HepG2 (cell line): ENCODE measurements around the gene NINL. TPM values are rescaled to one million over a fixed set of nuclear protein-coding genes. Genes with fewer than 3 reads are reported as not detected.

Experiments used
- GABPA ChIP-seq, 2 experiments: IDR thresholded peaks; 2 replicates each; pipeline ENCODE4 v1.6.1; 2011 to 2016; ENCODE audit warnings: low read depth in 2 of 2, low read length in 1 of 2, missing biosample characterization in 1 of 2, missing genetic modification characterization in 1 of 2
- HOXA9 ChIP-seq: sonication (generic); formaldehyde crosslinking; IDR thresholded peaks from 2 replicates; pipeline ENCODE4 v1.8.1; 2022; ENCODE audit warnings: missing genetic modification reagents, mild to moderate bottlenecking, moderate library complexity, borderline replicate concordance
- MYC ChIP-seq: sonication (generic); formaldehyde crosslinking; IDR thresholded peaks from 2 replicates; pipeline ENCODE4 v1.9.0; 2021; ENCODE audit warnings: missing genetic modification reagents, borderline replicate concordance
- POGZ ChIP-seq: sonication (generic); formaldehyde crosslinking; IDR thresholded peaks from 2 replicates; pipeline ENCODE4 v1.4.0; 2020; ENCODE audit warnings: mild to moderate bottlenecking, missing genetic modification reagents
- PPARG ChIP-seq: conservative IDR thresholded peaks from 2 replicates; pipeline ENCODE4 v1.6.1; 2016; ENCODE audit warnings: missing biosample characterization, missing genetic modification reagents
- TP53 ChIP-seq: sonication (generic); formaldehyde crosslinking; conservative IDR thresholded peaks from 2 replicates; pipeline ENCODE4 v1.4.0; 2020; ENCODE audit warnings: missing genetic modification reagents
- TRIM24 ChIP-seq: sonication (generic); formaldehyde crosslinking; IDR thresholded peaks from 2 replicates; pipeline ENCODE4 v1.8.0; 2022; ENCODE audit warnings: mild to moderate bottlenecking, missing genetic modification reagents
- ZNF563 ChIP-seq: sonication (generic); formaldehyde crosslinking; IDR thresholded peaks from 2 replicates; pipeline ENCODE4 v1.8.0; 2022; ENCODE audit warnings: mild to moderate bottlenecking, moderate library complexity, missing genetic modification reagents
- ZNF567 ChIP-seq: sonication (generic); formaldehyde crosslinking; IDR thresholded peaks from 2 replicates; pipeline ENCODE4 v1.8.1; 2023; ENCODE audit warnings: mild to moderate bottlenecking, missing genetic modification reagents, borderline replicate concordance
- ZNF674 ChIP-seq: sonication (generic); formaldehyde crosslinking; IDR thresholded peaks from 2 replicates; pipeline ENCODE4 v1.5.0; 2020; ENCODE audit warnings: low read depth, mild to moderate bottlenecking, missing genetic modification reagents
- ZNF816 ChIP-seq: sonication (generic); formaldehyde crosslinking; IDR thresholded peaks from 2 replicates; pipeline ENCODE4 v1.8.0; 2022; ENCODE audit warnings: missing genetic modification reagents, mild to moderate bottlenecking, borderline replicate concordance
- polyA plus RNA-seq, 8 experiments: library from polyadenylated mRNA; depleted of rRNA in 3 of 8; stranded (reverse) in 7 of 8; unstranded in 1 of 8; fragments of >200 nt; fragmentation: Illumina TruSeq in 4 of 8; extraction: Trizol in 4 of 8; gene quantifications; 2 replicates each; pipeline versions ENCODE4 v1.2.1 to v1.2.3, GENCODE V29; 2011 to 2016; ENCODE audit warnings: low read depth in 4 of 8, missing spikeins in 1 of 8, mixed read lengths in 1 of 8; ENCODE audit not compliant: insufficient read depth in 1 of 8
- total RNA-seq, 5 experiments: library from RNA; depleted of rRNA; stranded (reverse); fragments of >200 nt; fragmentation: Illumina TruSeq; extraction: Trizol; gene quantifications; 2 replicates each; pipeline ENCODE4 v1.2.3, GENCODE V29; 2016; ENCODE audit warnings: low read depth in 1 of 5
- TF ChIP-seq, protein P1 (sequence below): fragments of 450-650 bp; IDR thresholded peaks from 2 replicates; pipeline ENCODE4 v1.6.1; 2017; ENCODE audit warnings: mild to moderate bottlenecking
- TF ChIP-seq, protein P2 (sequence below): IDR thresholded peaks from 2 replicates; pipeline ENCODE4 v1.6.1; 2016; ENCODE audit warnings: mild to moderate bottlenecking, missing biosample characterization, missing genetic modification reagents
- TF ChIP-seq, protein P3 (sequence below): sonication (generic); formaldehyde crosslinking; IDR thresholded peaks from 2 replicates; pipeline ENCODE4 v1.4.0; 2020; ENCODE audit warnings: missing genetic modification reagents
- TF ChIP-seq, protein P4 (sequence below): sonication (generic); formaldehyde crosslinking; IDR thresholded peaks from 2 replicates; pipeline ENCODE4 v1.8.0; 2022; ENCODE audit warnings: mild to moderate bottlenecking, missing genetic modification reagents; ENCODE audit not compliant: insufficient replicate concordance
- TF ChIP-seq, protein P5 (sequence below): sonication (generic); formaldehyde crosslinking; IDR thresholded peaks from 2 replicates; pipeline ENCODE4 v1.4.0; 2020; ENCODE audit warnings: missing genetic modification reagents, borderline replicate concordance

NINL gene
- total and polyA plus RNA-seq, 2 of the 13 experiments (the other 11 are each of a cell fraction or from before 2014, with no cell fraction given): 32.3 to 34.3 TPM

DNA sequence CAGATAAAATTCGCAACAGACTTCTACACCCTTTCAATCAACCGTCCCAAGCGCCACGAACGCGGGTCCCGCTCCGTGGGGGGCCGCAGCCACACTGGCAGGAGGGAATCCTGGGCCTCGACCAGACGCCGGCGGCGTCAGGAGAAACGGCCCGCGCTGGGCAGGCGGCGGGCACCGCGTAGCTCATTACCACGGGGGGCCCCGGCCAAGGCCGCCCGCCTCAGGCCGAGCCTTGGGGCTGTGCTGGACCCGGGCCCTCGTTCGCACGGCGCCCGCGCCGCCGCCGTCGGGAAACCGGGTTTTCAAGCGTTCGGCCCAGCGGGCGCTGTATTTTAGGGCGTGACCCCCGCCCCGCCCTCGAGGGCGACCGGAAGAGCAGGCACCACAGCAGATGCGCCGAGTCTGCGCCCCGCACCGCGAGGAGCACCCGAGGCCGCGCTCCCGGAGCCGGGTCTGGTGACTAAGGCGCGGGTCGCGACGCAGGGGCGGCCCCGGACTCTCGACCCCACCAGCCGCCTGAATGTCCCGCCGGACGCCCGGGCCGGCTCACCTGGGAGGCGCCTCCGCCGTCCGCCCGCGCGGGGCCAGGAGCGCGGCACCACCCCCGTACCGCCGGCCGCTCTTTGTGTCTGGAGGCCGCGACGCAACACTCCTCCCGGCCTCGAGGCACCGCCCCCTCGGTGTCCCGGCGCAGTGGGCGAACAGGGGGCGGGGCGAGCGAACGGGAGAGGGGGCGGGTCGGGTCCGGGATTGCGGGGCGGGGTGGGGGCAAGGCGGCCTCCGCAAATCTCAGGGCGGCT lies at the start of gene NINL (continued):
- TF ChIP-seq, protein P1, sequence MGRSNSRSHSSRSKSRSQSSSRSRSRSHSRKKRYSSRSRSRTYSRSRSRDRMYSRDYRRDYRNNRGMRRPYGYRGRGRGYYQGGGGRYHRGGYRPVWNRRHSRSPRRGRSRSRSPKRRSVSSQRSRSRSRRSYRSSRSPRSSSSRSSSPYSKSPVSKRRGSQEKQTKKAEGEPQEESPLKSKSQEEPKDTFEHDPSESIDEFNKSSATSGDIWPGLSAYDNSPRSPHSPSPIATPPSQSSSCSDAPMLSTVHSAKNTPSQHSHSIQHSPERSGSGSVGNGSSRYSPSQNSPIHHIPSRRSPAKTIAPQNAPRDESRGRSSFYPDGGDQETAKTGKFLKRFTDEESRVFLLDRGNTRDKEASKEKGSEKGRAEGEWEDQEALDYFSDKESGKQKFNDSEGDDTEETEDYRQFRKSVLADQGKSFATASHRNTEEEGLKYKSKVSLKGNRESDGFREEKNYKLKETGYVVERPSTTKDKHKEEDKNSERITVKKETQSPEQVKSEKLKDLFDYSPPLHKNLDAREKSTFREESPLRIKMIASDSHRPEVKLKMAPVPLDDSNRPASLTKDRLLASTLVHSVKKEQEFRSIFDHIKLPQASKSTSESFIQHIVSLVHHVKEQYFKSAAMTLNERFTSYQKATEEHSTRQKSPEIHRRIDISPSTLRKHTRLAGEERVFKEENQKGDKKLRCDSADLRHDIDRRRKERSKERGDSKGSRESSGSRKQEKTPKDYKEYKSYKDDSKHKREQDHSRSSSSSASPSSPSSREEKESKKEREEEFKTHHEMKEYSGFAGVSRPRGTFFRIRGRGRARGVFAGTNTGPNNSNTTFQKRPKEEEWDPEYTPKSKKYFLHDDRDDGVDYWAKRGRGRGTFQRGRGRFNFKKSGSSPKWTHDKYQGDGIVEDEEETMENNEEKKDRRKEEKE: no peak
- TF ChIP-seq, protein P2, sequence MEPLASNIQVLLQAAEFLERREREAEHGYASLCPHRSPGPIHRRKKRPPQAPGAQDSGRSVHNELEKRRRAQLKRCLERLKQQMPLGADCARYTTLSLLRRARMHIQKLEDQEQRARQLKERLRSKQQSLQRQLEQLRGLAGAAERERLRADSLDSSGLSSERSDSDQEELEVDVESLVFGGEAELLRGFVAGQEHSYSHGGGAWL (CRISPR knock-in tag): peak; percentile 94
- TF ChIP-seq, protein P3, sequence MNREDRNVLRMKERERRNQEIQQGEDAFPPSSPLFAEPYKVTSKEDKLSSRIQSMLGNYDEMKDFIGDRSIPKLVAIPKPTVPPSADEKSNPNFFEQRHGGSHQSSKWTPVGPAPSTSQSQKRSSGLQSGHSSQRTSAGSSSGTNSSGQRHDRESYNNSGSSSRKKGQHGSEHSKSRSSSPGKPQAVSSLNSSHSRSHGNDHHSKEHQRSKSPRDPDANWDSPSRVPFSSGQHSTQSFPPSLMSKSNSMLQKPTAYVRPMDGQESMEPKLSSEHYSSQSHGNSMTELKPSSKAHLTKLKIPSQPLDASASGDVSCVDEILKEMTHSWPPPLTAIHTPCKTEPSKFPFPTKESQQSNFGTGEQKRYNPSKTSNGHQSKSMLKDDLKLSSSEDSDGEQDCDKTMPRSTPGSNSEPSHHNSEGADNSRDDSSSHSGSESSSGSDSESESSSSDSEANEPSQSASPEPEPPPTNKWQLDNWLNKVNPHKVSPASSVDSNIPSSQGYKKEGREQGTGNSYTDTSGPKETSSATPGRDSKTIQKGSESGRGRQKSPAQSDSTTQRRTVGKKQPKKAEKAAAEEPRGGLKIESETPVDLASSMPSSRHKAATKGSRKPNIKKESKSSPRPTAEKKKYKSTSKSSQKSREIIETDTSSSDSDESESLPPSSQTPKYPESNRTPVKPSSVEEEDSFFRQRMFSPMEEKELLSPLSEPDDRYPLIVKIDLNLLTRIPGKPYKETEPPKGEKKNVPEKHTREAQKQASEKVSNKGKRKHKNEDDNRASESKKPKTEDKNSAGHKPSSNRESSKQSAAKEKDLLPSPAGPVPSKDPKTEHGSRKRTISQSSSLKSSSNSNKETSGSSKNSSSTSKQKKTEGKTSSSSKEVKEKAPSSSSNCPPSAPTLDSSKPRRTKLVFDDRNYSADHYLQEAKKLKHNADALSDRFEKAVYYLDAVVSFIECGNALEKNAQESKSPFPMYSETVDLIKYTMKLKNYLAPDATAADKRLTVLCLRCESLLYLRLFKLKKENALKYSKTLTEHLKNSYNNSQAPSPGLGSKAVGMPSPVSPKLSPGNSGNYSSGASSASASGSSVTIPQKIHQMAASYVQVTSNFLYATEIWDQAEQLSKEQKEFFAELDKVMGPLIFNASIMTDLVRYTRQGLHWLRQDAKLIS (CRISPR knock-in tag): no peak; the same call in 1 of the 2 replicates
- TF ChIP-seq PPARG (CRISPR knock-in tag) (no peak), HOXA9 (CRISPR knock-in tag) (no peak), MYC (peak; percentile 66), TRIM24 (CRISPR knock-in tag) (no peak), GABPA (IDR thresholded peaks at IDR 0.05; ENCODE audit: low read depth, low read length) (no peak), GABPA (CRISPR knock-in tag; IDR thresholded peaks at IDR 0.05; ENCODE audit: low read depth) (peak; percentile 34; the same call in 1 of the 2 replicates), ZNF816 (CRISPR knock-in tag) (no peak; the same call in 1 of the 2 replicates), ZNF567 (CRISPR knock-in tag) (0 out of 2 replicates have a peak, but pooled peaks have one; percentile 25), ZNF674 (CRISPR knock-in tag) (peak; percentile 80; the same call in 1 of the 2 replicates), POGZ (CRISPR knock-in tag) (peak; percentile 42), TP53 (CRISPR knock-in tag) (no peak), ZNF563 (CRISPR knock-in tag) (peak; percentile 99)
- TF ChIP-seq, protein P4, sequence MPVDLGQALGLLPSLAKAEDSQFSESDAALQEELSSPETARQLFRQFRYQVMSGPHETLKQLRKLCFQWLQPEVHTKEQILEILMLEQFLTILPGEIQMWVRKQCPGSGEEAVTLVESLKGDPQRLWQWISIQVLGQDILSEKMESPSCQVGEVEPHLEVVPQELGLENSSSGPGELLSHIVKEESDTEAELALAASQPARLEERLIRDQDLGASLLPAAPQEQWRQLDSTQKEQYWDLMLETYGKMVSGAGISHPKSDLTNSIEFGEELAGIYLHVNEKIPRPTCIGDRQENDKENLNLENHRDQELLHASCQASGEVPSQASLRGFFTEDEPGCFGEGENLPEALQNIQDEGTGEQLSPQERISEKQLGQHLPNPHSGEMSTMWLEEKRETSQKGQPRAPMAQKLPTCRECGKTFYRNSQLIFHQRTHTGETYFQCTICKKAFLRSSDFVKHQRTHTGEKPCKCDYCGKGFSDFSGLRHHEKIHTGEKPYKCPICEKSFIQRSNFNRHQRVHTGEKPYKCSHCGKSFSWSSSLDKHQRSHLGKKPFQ (CRISPR knock-in tag): no peak
- TF ChIP-seq, protein P5, sequence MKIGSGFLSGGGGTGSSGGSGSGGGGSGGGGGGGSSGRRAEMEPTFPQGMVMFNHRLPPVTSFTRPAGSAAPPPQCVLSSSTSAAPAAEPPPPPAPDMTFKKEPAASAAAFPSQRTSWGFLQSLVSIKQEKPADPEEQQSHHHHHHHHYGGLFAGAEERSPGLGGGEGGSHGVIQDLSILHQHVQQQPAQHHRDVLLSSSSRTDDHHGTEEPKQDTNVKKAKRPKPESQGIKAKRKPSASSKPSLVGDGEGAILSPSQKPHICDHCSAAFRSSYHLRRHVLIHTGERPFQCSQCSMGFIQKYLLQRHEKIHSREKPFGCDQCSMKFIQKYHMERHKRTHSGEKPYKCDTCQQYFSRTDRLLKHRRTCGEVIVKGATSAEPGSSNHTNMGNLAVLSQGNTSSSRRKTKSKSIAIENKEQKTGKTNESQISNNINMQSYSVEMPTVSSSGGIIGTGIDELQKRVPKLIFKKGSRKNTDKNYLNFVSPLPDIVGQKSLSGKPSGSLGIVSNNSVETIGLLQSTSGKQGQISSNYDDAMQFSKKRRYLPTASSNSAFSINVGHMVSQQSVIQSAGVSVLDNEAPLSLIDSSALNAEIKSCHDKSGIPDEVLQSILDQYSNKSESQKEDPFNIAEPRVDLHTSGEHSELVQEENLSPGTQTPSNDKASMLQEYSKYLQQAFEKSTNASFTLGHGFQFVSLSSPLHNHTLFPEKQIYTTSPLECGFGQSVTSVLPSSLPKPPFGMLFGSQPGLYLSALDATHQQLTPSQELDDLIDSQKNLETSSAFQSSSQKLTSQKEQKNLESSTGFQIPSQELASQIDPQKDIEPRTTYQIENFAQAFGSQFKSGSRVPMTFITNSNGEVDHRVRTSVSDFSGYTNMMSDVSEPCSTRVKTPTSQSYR (CRISPR knock-in tag): no peak; the same call in 1 of the 2 replicates
